ENCODE data around the gene HIVEP3.

The HIVEP3 gene

GRCh38 chr1:41689558-41689981 lies 229.2 kb downstream of the HIVEP3 start:
- no peak for DNase-seq (ENCODE audit: low read depth in 2 of 2)

GRCh38 chr1:41689139-41689538 lies 229.6 kb downstream of the HIVEP3 start:
- no peak for DNase-seq (ENCODE audit: low read depth in 2 of 2)

GRCh38 chr1:41687007-41687406 lies 231.7 kb downstream of the HIVEP3 start:
- DNase-seq (ENCODE audit: low read depth in 2 of 2) = no peak

GRCh38 chr1:41683681-41684500 lies 234.8 kb downstream of the HIVEP3 start:
- no peak for DNase-seq (ENCODE audit: low read depth in 2 of 2)

- DNase-seq (ENCODE audit: low read depth in 2 of 2) = no peak
Measured at GRCh38 chr1:41682845-41683625, 235.7 kb downstream of the HIVEP3 start.

- no peak for DNase-seq (ENCODE audit: low read depth in 2 of 2)
Measured at GRCh38 chr1:41682149-41682548, 236.6 kb downstream of the HIVEP3 start.

- no peak for DNase-seq (ENCODE audit: low read depth in 2 of 2)
Measured at GRCh38 chr1:41681331-41682098, 237.2 kb downstream of the HIVEP3 start.

- no peak for DNase-seq (ENCODE audit: low read depth in 2 of 2)
Measured at GRCh38 chr1:41679994-41680393, 238.7 kb downstream of the HIVEP3 start.

- no peak for DNase-seq (ENCODE audit: low read depth in 2 of 2)
Measured at GRCh38 chr1:41679531-41679930, 239.2 kb downstream of the HIVEP3 start.

GRCh38 chr1:41678111-41678878 lies 240.4 kb downstream of the HIVEP3 start:
- no peak for DNase-seq (ENCODE audit: low read depth in 2 of 2)

GRCh38 chr1:41677620-41678019 lies 241.1 kb downstream of the HIVEP3 start:
- no peak for DNase-seq (ENCODE audit: low read depth in 2 of 2)

GRCh38 chr1:41675401-41675800 lies 243.3 kb downstream of the HIVEP3 start:
- DNase-seq (ENCODE audit: low read depth in 2 of 2) = no peak

- DNase-seq (ENCODE audit: low read depth in 2 of 2) = no peak
Measured at GRCh38 chr1:41674522-41674921, 244.2 kb downstream of the HIVEP3 start.

GRCh38 chr1:41673806-41674205 lies 244.9 kb downstream of the HIVEP3 start:
- no peak for DNase-seq (ENCODE audit: low read depth in 2 of 2)

GRCh38 chr1:41673378-41673777 lies 245.3 kb downstream of the HIVEP3 start:
- no peak for DNase-seq (ENCODE audit: low read depth in 2 of 2)

GRCh38 chr1:41672641-41673361 lies 245.9 kb downstream of the HIVEP3 start:
- DNase-seq (ENCODE audit: low read depth in 2 of 2) = no peak

- no peak for DNase-seq (ENCODE audit: low read depth in 2 of 2)
Measured at GRCh38 chr1:41672173-41672572, 246.5 kb downstream of the HIVEP3 start.

- no peak for DNase-seq (ENCODE audit: low read depth in 2 of 2)
Measured at GRCh38 chr1:41671116-41671755, 247.5 kb downstream of the HIVEP3 start.

GRCh38 chr1:41670217-41670957 lies 248.3 kb downstream of the HIVEP3 start:
- no peak for DNase-seq (ENCODE audit: low read depth in 2 of 2)

GRCh38 chr1:41668967-41669366 lies 249.8 kb downstream of the HIVEP3 start:
- no peak for DNase-seq (ENCODE audit: low read depth in 2 of 2)
